GM12801 (cell line): ENCODE data around the gene ADK.

ENCODE experiments used
- CTCF ChIP-seq: IDR thresholded peaks from one replicate; pipeline ENCODE4 v1.5.1; 2011; ENCODE audit warnings: control low read depth; ENCODE audit not compliant: insufficient read length; ENCODE audit errors: extremely low read depth

ADK gene

GRCh38 chr10:74365109-74365508 is 214.1 kb downstream of the ADK start:
- no peak for TF ChIP-seq CTCF

DNA sequence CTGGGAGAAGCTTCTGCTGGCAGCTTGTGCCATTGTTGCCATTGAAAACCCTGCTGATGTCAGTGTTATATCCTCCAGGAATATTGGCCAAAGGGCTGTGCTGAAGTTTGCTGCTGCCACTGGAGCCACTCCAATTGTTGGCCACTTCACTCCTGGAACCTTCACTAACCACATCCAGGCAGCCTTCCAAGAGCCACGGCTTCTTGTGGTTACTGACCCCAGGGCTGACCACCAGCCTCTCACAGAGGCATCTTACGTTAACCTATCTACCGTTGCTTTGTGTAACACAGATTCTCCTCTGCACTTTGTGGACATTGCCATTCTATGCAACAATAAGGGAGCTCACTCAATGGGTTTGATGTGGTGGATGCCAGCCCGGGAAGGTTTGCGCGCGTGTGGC is 220.7 kb downstream of the ADK start:
- TF ChIP-seq CTCF, result no peak

DNA sequence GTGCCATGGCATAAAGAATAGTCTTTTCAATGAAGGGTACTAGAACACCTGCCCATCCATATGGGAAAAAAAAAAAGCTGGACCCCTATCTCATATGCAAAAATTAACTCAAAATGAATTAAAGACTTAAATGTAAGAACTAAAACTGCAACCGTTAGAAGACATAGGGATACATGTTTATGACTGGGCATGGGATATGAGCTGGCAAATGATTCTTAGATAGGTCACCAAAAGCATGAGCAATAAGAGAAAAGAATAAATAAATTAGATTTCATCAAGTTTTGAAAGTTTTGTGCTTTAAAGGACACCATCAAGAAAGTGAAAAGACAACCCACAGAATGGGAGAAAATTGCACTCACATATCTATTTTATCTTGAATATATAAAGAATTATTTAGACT is 222.0 kb downstream of the ADK start:
- no peak for TF ChIP-seq CTCF

- no peak for TF ChIP-seq CTCF
Measured at GRCh38 chr10:74377476-74377875, 226.5 kb downstream of the ADK start.

DNA sequence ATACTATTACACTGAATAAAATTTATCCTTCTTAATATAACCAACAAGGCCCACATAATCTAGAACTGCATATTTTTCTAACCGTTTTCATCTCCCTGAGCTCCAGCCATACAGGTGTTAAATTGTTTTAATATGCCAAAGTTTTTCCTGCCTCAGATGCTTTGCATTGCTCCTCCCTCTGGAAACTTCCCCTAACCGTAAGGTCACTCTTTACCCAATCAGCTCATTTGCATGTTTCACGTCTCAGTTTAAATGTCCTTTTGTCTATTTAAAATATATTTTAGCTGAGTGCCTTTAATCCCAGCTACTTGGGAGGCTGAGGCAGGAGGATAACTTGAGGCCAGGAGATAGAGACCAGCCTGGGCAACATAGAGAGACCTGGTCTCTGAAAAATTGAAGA is 228.5 kb downstream of the ADK start:
- TF ChIP-seq CTCF, result no peak

- TF ChIP-seq CTCF, result no peak
Measured at GRCh38 chr10:74380795-74381194, 229.8 kb downstream of the ADK start.

- no peak for TF ChIP-seq CTCF
Measured at GRCh38 chr10:74381291-74381853, 230.4 kb downstream of the ADK start.

- TF ChIP-seq CTCF, result no peak
Measured at GRCh38 chr10:74382663-74383062, 231.6 kb downstream of the ADK start.
